Ishikawa (cell line): ENCODE measurements around the gene RPL26.

ENCODE experiments used
- CEBPB ChIP-seq: IDR thresholded peaks from 2 replicates; pipeline ENCODE4 v1.6.1; 2012
- CREB1 ChIP-seq: IDR thresholded peaks from 2 replicates; pipeline ENCODE4 v1.6.1; 2012; ENCODE audit warnings: low read depth
- EGR1 ChIP-seq: IDR thresholded peaks from 2 replicates; pipeline ENCODE4 v1.6.1; 2012
- EP300 ChIP-seq: IDR thresholded peaks from 2 replicates; pipeline ENCODE4 v1.6.1; 2012; ENCODE audit warnings: borderline replicate concordance
- FOXM1 ChIP-seq: IDR thresholded peaks from 2 replicates; pipeline ENCODE4 v1.6.1; 2012; ENCODE audit warnings: low read depth, borderline replicate concordance
- NFIC ChIP-seq: IDR thresholded peaks from 2 replicates; pipeline ENCODE4 v1.6.1; 2012
- RAD21 ChIP-seq: IDR thresholded peaks from 2 replicates; pipeline ENCODE4 v1.6.1; 2012; ENCODE audit warnings: low read depth
- TAF1 ChIP-seq: IDR thresholded peaks from 2 replicates; pipeline ENCODE4 v1.6.1; 2012; ENCODE audit warnings: low read depth, mild to moderate bottlenecking
- TCF12 ChIP-seq: IDR thresholded peaks from 2 replicates; pipeline ENCODE4 v1.6.1; 2012; ENCODE audit warnings: low read depth
- TEAD4 ChIP-seq: IDR thresholded peaks from 2 replicates; pipeline ENCODE4 v1.6.1; 2012
- YY1 ChIP-seq: IDR thresholded peaks from 2 replicates; pipeline ENCODE4 v1.6.1; 2012; ENCODE audit warnings: low read depth
- ZBTB7A ChIP-seq: IDR thresholded peaks from 2 replicates; pipeline ENCODE4 v1.6.1; 2012; ENCODE audit warnings: low read depth
- TF ChIP-seq, protein P1 (sequence below): IDR thresholded peaks from 2 replicates; pipeline ENCODE4 v1.6.1; 2012
- TF ChIP-seq, protein P2 (sequence below): IDR thresholded peaks from 2 replicates; pipeline ENCODE4 v1.6.1; 2012; ENCODE audit warnings: low read depth, mild to moderate bottlenecking
- TF ChIP-seq, protein P3 (sequence below): IDR thresholded peaks from 2 replicates; pipeline ENCODE4 v1.6.1; 2012

Gene RPL26

DNA sequence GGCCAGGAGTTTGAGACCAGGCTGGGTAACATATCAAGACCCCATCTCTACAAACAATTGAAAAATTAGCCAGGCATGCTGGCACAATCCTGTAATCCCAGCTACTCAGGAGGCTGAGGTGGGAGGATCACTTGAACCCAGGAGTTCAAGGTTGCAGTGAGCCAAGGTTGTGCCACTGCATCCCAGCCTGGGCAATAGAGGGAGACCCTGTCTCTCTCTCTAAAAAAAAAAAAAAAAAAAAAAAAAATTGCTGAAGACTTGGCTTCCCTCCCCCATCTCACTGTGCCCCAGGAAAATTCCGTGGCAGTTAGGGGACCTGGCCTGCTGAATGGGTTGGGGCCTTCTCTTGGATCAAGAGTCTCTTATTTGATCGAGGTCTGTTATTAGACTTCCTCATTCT, 43.5 kb downstream of the RPL26 start, which contains the start of gene ODF4:
Gene ODF4, plus strand, starts transcription at position 301 of the 400 bp plus-strand sequence. CDS start 212 bp downstream, outside the sequence.
- TF ChIP-seq CEBPB, result no peak
- TF ChIP-seq EP300, result no peak
- TF ChIP-seq CREB1, result no peak
- no peak for TF ChIP-seq TEAD4
- no peak for TF ChIP-seq NFIC

DNA sequence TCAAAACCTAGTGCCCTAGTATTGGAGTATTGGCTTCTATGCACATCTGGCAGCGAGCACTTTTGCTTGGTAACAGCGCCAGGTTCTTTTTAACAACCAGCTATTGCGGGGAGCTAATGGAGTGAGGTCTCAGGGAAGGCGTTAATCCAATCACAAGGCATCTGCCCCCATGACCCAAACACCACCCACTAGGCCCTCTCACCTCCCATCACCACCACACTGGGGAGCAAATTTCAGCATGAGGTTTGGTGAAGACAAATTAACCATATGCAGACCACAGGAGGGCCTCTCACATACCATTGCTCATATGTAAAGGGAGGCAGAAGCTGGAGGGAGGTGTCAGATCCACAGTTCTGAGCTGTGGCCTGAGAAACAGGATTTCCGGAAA, 44.2 kb downstream of the RPL26 start:
- TF ChIP-seq YY1 (no peak), FOXM1 (no peak)
- TF ChIP-seq, protein P1, sequence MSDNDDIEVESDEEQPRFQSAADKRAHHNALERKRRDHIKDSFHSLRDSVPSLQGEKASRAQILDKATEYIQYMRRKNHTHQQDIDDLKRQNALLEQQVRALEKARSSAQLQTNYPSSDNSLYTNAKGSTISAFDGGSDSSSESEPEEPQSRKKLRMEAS, result no peak
- TF ChIP-seq, protein P2, sequence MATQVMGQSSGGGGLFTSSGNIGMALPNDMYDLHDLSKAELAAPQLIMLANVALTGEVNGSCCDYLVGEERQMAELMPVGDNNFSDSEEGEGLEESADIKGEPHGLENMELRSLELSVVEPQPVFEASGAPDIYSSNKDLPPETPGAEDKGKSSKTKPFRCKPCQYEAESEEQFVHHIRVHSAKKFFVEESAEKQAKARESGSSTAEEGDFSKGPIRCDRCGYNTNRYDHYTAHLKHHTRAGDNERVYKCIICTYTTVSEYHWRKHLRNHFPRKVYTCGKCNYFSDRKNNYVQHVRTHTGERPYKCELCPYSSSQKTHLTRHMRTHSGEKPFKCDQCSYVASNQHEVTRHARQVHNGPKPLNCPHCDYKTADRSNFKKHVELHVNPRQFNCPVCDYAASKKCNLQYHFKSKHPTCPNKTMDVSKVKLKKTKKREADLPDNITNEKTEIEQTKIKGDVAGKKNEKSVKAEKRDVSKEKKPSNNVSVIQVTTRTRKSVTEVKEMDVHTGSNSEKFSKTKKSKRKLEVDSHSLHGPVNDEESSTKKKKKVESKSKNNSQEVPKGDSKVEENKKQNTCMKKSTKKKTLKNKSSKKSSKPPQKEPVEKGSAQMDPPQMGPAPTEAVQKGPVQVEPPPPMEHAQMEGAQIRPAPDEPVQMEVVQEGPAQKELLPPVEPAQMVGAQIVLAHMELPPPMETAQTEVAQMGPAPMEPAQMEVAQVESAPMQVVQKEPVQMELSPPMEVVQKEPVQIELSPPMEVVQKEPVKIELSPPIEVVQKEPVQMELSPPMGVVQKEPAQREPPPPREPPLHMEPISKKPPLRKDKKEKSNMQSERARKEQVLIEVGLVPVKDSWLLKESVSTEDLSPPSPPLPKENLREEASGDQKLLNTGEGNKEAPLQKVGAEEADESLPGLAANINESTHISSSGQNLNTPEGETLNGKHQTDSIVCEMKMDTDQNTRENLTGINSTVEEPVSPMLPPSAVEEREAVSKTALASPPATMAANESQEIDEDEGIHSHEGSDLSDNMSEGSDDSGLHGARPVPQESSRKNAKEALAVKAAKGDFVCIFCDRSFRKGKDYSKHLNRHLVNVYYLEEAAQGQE, result no peak

DNA sequence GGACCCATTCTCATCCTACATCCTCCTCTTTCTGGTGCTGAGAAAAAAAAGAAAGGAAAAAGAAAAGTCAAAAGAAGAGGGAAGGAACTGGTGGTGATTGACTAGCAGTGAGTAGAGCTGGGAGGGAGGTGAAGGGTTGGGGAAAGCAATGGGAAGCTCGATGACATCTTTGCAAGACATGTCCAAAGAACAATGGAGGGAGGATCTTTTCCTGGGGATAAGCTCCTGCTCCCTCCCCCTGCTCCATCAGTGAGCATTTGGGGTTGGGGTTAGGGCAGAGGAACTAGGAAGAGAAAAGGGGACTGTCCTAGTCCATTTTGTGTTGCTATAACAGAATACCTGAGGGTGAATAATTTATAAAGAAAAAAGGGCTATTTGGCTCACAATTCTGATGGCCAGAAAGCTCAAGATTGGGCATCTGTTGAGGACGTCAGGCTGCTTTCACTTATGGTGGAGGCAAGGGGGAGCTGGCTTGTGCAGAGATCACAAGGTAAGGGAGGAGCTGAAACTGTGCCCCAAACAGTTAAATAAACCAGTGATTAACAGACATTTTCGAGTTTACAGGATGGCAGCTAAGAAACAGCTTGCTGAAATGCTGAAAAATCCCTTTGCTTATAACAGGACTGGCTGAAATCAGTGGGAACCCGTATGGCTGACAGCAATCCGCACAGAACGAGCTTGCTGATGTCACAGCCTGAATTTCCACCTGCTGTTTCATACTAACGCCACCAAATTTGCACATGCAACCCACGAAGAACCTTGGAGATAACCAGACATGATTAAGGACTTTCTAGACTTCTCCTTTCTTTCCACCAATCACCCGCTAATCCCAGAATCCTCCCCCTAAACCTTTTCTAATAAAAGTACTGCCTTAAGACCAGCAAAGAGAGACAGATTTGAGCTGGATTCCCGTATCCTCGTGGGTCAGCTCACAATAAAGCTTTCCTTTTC, 44.9 kb downstream of the RPL26 start:
- TF ChIP-seq FOXM1 (no peak), NFIC (no peak), EGR1 (no peak), CREB1 (no peak), RAD21 (no peak), YY1 (no peak), EP300 (no peak)
- TF ChIP-seq, protein P3, sequence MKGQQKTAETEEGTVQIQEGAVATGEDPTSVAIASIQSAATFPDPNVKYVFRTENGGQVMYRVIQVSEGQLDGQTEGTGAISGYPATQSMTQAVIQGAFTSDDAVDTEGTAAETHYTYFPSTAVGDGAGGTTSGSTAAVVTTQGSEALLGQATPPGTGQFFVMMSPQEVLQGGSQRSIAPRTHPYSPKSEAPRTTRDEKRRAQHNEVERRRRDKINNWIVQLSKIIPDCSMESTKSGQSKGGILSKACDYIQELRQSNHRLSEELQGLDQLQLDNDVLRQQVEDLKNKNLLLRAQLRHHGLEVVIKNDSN, result no peak
- TF ChIP-seq, protein P2, result no peak

DNA sequence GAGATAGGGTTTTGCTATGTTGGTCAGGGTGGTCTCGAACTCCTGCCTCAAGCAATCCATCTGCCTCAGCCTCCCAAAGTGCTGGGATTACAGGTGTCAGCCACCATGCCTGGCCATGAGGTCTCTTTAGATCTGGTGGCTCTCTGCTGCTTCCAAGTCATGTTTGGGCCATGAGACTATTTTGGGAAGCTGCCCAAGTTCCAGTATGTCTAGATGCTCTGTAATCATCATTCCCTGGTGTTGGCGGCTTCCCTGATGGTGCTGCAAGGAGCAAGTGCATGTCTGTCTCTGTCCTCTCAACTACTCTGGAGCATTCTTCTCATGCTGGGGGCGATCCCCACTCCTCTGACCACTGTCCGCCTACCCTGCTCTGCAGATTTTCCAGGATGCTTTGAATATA, 49.7 kb downstream of the RPL26 start:
- TF ChIP-seq, protein P3, result no peak
- TF ChIP-seq TAF1 (no peak), TEAD4 (no peak), ZBTB7A (no peak), EGR1 (no peak), TCF12 (no peak), CREB1 (no peak)
- TF ChIP-seq, protein P1, result no peak

DNA sequence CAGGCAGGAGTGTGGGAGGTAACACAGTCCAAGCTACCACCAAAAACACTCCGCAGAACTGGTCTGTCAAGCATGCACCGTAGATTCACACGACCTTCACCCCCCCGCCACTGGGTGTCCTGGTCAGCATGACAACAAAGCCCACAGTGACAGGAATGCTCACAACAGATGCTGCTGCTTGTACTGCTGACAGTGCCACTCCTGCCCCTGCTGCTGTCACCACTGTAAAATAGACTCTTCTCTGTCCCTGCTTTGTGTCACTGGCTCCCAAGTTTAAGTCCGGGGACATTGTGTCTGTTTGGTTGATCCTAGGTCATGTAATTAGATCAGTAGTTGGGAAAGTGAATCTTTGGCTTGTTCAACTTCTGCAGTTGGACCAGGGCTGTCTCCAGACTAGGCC, 50.3 kb downstream of the RPL26 start:
- TF ChIP-seq YY1 (no peak), TEAD4 (no peak), CREB1 (no peak), TCF12 (no peak), RAD21 (no peak), TAF1 (no peak), NFIC (no peak), ZBTB7A (no peak), EGR1 (no peak), CEBPB (no peak)
- TF ChIP-seq, protein P3, result no peak
- TF ChIP-seq, protein P1, result no peak
- TF ChIP-seq, protein P2, result no peak
